Measurements from ENCODE around the gene GIPC1.

Gene GIPC1

GRCh38 chr19:14494910-14495671 is 836 bp downstream of the GIPC1 start:
- no peak for DNase-seq (ENCODE audit: low read depth, low spot score)

- no peak for DNase-seq (ENCODE audit: low read depth, low spot score)
These were observed 1.5 kb downstream of the GIPC1 start for GRCh38 chr19:14494411-14494810.

GRCh38 chr19:14492756-14493337 is 3.1 kb downstream of the GIPC1 start:
- no peak for DNase-seq (ENCODE audit: low read depth, low spot score)

- no peak for DNase-seq (ENCODE audit: low read depth, low spot score)
These were observed 8.4 kb downstream of the GIPC1 start for GRCh38 chr19:14487370-14488125.

- no peak for DNase-seq (ENCODE audit: low read depth, low spot score)
These were observed 13.6 kb downstream of the GIPC1 start for GRCh38 chr19:14482172-14482941.

GRCh38 chr19:14480700-14481079 is 15.2 kb downstream of the GIPC1 start:
- peak; percentile 70 for DNase-seq (ENCODE audit: low read depth, low spot score)

GRCh38 chr19:14479975-14480699 is 15.8 kb downstream of the GIPC1 start:
- peak; percentile 73 for DNase-seq (ENCODE audit: low read depth, low spot score)

GRCh38 chr19:14479309-14479974 is 16.5 kb downstream of the GIPC1 start:
- DNase-seq (ENCODE audit: low read depth, low spot score): no peak

GRCh38 chr19:14478113-14478545 is 17.8 kb downstream of the GIPC1 start:
- no peak for DNase-seq (ENCODE audit: low read depth, low spot score)

GRCh38 chr19:14477418-14478112 is 18.4 kb downstream of the GIPC1 start:
- peak; percentile 76 for DNase-seq (ENCODE audit: low read depth, low spot score)

GRCh38 chr19:14476673-14477401 is 19.1 kb downstream of the GIPC1 start:
- peak; percentile 90 for DNase-seq (ENCODE audit: low read depth, low spot score)

GRCh38 chr19:14476327-14476672 is 19.6 kb downstream of the GIPC1 start:
- no peak for DNase-seq (ENCODE audit: low read depth, low spot score)

GRCh38 chr19:14475251-14476073 is 20.5 kb downstream of the GIPC1 start, which contains the start of gene PTGER1:
Gene PTGER1, minus strand, starts transcription at chr19:14475354. Its CDS starts 1,034 bp downstream, at chr19:14474320.
- DNase-seq (ENCODE audit: low read depth, low spot score): peak; percentile 52

GRCh38 chr19:14474827-14475226 is 21.1 kb downstream of the GIPC1 start:
- no peak for DNase-seq (ENCODE audit: low read depth, low spot score)

GRCh38 chr19:14473978-14474578 is 21.8 kb downstream of the GIPC1 start:
- peak; percentile 64 for DNase-seq (ENCODE audit: low read depth, low spot score)

GRCh38 chr19:14473073-14473977 is 22.6 kb downstream of the GIPC1 start:
- DNase-seq (ENCODE audit: low read depth, low spot score): peak; percentile 62
